ENCODE measurements around the gene SCFD2. TPM values are rescaled to one million over a fixed set of nuclear protein-coding genes. Genes with fewer than 3 reads are reported as not detected.

SCFD2 gene
- total RNA-seq, 1 experiment from 2014 or later, result 7.4 TPM

GRCh38 chr4:52945326-52945898 is 420.4 kb downstream of the SCFD2 start:
- DNase-seq (ENCODE audit: low read depth, low spot score) (no peak), ATAC-seq (no peak)
- no peaks in the 10 kb centered on the region for H3K27me3 ChIP-seq (ENCODE audit: control insufficient read depth, insufficient read depth, low read length)
- TF ChIP-seq REST (IDR thresholded peaks at IDR 0.05; ENCODE audit: insufficient read depth in 1 of 2, low read depth in 2 of 2, low read length in 1 of 2) (no peak), POLR2AphosphoS5 (IDR thresholded peaks at IDR 0.05; ENCODE audit: low read depth, low read length) (no peak), TCF7L2 (IDR thresholded peaks at IDR 0.05; ENCODE audit: low read depth, low read length) (no peak), CTCF (IDR thresholded peaks at IDR 0.05) (no peak), SIN3A (IDR thresholded peaks at IDR 0.05; ENCODE audit: borderline replicate concordance, insufficient read depth, low read depth, low read length) (no peak)
- in situ Hi-C loops (cut with HindIII; ENCODE audit: low pct_unique_long_range_greater_than_20kb, low sequenced_read_pairs), result no loop called here
- ChIA-PET POLR2A (no interaction called here), CTCF (no interaction called here)
- H3K4me1 ChIP-seq (ENCODE audit: control insufficient read depth, insufficient read depth, low read length), result no peaks in the 10 kb centered on the region
- intact Hi-C loops (cut with micrococcal nuclease; ENCODE audit: unreplicated experiment), result no loop called here
- no peaks in the 10 kb centered on the region for H3K9me3 ChIP-seq (ENCODE audit: control insufficient read depth, insufficient read depth, low read depth, low read length)
- H3K27ac ChIP-seq (ENCODE audit: low read length), result no peak overlapping the region
- no peak overlapping the region for H3K4me3 ChIP-seq (ENCODE audit: low read depth in 2 of 2, low read length in 2 of 2)
- H3K36me3 ChIP-seq (ENCODE audit: control insufficient read depth, insufficient read depth, low read length), result no peaks in the 10 kb centered on the region
- BruUV-seq (replicated peaks), result no TSS peak

DNA sequence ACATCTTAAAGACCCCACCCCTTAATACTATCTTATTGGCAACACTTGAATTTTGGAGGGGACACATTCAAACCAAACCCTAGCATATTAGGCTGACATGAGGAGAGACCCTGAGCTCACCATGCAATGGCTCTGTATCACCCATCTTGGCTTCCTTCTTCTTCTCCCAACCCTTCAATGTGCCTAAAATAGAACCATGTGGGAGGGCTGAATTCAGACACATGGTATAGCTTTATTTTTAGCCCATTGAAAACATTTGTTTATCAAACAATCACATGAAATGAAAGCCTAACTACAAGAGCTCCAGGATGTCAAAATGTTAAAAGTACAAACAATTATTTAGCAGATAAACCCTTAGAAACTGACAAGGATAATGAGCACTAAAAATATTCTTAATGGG is 422.2 kb downstream of the SCFD2 start:
- DNase-seq (ENCODE audit: low read depth, low spot score) (no peak), ATAC-seq (no peak)
- no peaks in the 10 kb centered on the region for H3K9me3 ChIP-seq (ENCODE audit: control insufficient read depth, insufficient read depth, low read depth, low read length)
- no peaks in the 10 kb centered on the region for H3K4me1 ChIP-seq (ENCODE audit: control insufficient read depth, insufficient read depth, low read length)
- TF ChIP-seq TCF7L2 (IDR thresholded peaks at IDR 0.05; ENCODE audit: low read depth, low read length) (no peak), SIN3A (IDR thresholded peaks at IDR 0.05; ENCODE audit: borderline replicate concordance, insufficient read depth, low read depth, low read length) (no peak), POLR2AphosphoS5 (IDR thresholded peaks at IDR 0.05; ENCODE audit: low read depth, low read length) (no peak), REST (IDR thresholded peaks at IDR 0.05; ENCODE audit: insufficient read depth in 1 of 2, low read depth in 2 of 2, low read length in 1 of 2) (no peak), CTCF (IDR thresholded peaks at IDR 0.05) (no peak)
- in situ Hi-C loops (cut with HindIII; ENCODE audit: low pct_unique_long_range_greater_than_20kb, low sequenced_read_pairs) (no loop called here), intact Hi-C loops (cut with micrococcal nuclease; ENCODE audit: unreplicated experiment) (no loop called here)
- BruUV-seq (replicated peaks), result no TSS peak
- no peaks in the 10 kb centered on the region for H3K36me3 ChIP-seq (ENCODE audit: control insufficient read depth, insufficient read depth, low read length)
- ChIA-PET CTCF (no interaction called here), POLR2A (no interaction called here)
- H3K27ac ChIP-seq (ENCODE audit: low read length), result no peak overlapping the region
- no peaks in the 10 kb centered on the region for H3K27me3 ChIP-seq (ENCODE audit: control insufficient read depth, insufficient read depth, low read length)
- no peak overlapping the region for H3K4me3 ChIP-seq (ENCODE audit: low read depth in 2 of 2, low read length in 2 of 2)
